ENCODE measurements around the gene CRADD.

DNA sequence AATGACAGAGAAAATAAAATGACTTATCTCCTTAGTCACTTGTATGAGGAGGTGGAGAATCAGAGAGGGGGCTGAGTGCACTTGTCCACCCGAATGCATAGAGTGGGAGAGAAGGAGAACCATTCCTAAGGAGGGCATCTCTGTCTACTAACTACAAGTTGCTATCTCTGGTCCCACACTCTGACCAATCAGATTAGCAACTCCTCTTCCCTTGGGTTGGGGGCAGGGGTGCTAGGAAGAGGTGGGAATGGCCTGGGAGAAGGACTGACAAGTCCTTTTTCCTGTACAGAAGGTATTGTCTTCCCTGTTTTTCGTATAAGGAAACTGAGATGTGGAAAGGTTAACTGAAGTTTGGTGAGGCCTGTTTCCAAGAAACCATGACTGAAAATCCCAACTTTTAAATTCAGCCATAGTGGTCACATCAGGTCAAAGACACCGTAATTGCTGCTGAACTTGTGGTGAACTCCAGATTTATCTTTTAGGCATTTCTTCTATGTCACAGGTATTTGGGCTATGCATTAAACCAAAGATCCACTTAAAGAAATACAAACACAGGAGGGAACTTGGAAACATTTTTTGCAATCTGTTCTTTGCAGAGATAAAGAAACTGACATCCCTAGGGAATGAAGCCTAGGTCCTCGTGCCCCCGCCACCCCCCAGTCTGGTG, 207.8 kb downstream of the CRADD start:
- TF ChIP-seq, protein P1, sequence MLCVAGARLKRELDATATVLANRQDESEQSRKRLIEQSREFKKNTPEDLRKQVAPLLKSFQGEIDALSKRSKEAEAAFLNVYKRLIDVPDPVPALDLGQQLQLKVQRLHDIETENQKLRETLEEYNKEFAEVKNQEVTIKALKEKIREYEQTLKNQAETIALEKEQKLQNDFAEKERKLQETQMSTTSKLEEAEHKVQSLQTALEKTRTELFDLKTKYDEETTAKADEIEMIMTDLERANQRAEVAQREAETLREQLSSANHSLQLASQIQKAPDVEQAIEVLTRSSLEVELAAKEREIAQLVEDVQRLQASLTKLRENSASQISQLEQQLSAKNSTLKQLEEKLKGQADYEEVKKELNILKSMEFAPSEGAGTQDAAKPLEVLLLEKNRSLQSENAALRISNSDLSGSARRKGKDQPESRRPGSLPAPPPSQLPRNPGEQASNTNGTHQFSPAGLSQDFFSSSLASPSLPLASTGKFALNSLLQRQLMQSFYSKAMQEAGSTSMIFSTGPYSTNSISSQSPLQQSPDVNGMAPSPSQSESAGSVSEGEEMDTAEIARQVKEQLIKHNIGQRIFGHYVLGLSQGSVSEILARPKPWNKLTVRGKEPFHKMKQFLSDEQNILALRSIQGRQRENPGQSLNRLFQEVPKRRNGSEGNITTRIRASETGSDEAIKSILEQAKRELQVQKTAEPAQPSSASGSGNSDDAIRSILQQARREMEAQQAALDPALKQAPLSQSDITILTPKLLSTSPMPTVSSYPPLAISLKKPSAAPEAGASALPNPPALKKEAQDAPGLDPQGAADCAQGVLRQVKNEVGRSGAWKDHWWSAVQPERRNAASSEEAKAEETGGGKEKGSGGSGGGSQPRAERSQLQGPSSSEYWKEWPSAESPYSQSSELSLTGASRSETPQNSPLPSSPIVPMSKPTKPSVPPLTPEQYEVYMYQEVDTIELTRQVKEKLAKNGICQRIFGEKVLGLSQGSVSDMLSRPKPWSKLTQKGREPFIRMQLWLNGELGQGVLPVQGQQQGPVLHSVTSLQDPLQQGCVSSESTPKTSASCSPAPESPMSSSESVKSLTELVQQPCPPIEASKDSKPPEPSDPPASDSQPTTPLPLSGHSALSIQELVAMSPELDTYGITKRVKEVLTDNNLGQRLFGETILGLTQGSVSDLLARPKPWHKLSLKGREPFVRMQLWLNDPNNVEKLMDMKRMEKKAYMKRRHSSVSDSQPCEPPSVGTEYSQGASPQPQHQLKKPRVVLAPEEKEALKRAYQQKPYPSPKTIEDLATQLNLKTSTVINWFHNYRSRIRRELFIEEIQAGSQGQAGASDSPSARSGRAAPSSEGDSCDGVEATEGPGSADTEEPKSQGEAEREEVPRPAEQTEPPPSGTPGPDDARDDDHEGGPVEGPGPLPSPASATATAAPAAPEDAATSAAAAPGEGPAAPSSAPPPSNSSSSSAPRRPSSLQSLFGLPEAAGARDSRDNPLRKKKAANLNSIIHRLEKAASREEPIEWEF (IDR thresholded peaks at IDR 0.05; ENCODE audit: insufficient replicate concordance, low read depth, low read length), result no peak
- no peak for TF ChIP-seq HDAC2 (IDR thresholded peaks at IDR 0.05)
- TF ChIP-seq NR2F1 (conservative IDR thresholded peaks at IDR 0.05), result no peak
- TF ChIP-seq, protein P2, sequence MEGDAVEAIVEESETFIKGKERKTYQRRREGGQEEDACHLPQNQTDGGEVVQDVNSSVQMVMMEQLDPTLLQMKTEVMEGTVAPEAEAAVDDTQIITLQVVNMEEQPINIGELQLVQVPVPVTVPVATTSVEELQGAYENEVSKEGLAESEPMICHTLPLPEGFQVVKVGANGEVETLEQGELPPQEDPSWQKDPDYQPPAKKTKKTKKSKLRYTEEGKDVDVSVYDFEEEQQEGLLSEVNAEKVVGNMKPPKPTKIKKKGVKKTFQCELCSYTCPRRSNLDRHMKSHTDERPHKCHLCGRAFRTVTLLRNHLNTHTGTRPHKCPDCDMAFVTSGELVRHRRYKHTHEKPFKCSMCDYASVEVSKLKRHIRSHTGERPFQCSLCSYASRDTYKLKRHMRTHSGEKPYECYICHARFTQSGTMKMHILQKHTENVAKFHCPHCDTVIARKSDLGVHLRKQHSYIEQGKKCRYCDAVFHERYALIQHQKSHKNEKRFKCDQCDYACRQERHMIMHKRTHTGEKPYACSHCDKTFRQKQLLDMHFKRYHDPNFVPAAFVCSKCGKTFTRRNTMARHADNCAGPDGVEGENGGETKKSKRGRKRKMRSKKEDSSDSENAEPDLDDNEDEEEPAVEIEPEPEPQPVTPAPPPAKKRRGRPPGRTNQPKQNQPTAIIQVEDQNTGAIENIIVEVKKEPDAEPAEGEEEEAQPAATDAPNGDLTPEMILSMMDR (IDR thresholded peaks at IDR 0.05 in 2 of 3, conservative IDR thresholded peaks at IDR 0.05 in 1 of 3; ENCODE audit: control insufficient read depth in 2 of 3, extremely low read depth in 1 of 3, insufficient read depth in 1 of 3, low read depth in 3 of 3, low read length in 3 of 3), result no peak
- TF ChIP-seq, protein P3, sequence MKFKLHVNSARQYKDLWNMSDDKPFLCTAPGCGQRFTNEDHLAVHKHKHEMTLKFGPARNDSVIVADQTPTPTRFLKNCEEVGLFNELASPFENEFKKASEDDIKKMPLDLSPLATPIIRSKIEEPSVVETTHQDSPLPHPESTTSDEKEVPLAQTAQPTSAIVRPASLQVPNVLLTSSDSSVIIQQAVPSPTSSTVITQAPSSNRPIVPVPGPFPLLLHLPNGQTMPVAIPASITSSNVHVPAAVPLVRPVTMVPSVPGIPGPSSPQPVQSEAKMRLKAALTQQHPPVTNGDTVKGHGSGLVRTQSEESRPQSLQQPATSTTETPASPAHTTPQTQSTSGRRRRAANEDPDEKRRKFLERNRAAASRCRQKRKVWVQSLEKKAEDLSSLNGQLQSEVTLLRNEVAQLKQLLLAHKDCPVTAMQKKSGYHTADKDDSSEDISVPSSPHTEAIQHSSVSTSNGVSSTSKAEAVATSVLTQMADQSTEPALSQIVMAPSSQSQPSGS (IDR thresholded peaks at IDR 0.05; ENCODE audit: low read length), result no peak
- no peak for TF ChIP-seq POLR2AphosphoS5 (IDR thresholded peaks at IDR 0.05; ENCODE audit: low read length)
- TF ChIP-seq BHLHE40 (IDR thresholded peaks at IDR 0.05; ENCODE audit: borderline replicate concordance in 1 of 2, low read depth in 2 of 2, low read length in 1 of 2), result no peak
- no peak for TF ChIP-seq PKNOX1 (IDR thresholded peaks at IDR 0.05)
- TF ChIP-seq SUZ12 (IDR thresholded peaks at IDR 0.05; ENCODE audit: unreplicated experiment), result no peak

All from GM12878 (cell line).